NCI-H748 treated with DMSO at 0.1 percent for 48 hours (cell line): ENCODE measurements around the gene MOSPD3.

ENCODE experiments used
- DNase-seq: peaks from one replicate; lab custom pipeline; 2025; lab: John Stamatoyannopoulos, UW

MOSPD3 gene

GRCh38 chr7:100575746-100576383 is 36.5 kb upstream of the MOSPD3 start:
- DNase-seq: no peak

- DNase-seq: no peak
Measured at GRCh38 chr7:100576384-100576993, 35.9 kb upstream of the MOSPD3 start.

- no peak for DNase-seq
Measured at GRCh38 chr7:100577103-100577502, 35.2 kb upstream of the MOSPD3 start.

GRCh38 chr7:100577507-100577906 is 34.8 kb upstream of the MOSPD3 start:
- DNase-seq: no peak

GRCh38 chr7:100578246-100579183 is 33.8 kb upstream of the MOSPD3 start:
- no peak for DNase-seq

- DNase-seq: no peak
Measured at GRCh38 chr7:100580466-100581283, 31.7 kb upstream of the MOSPD3 start.

- no peak for DNase-seq
Measured at GRCh38 chr7:100582041-100582579, 30.2 kb upstream of the MOSPD3 start.

GRCh38 chr7:100582650-100583049 is 29.7 kb upstream of the MOSPD3 start:
- DNase-seq: no peak

GRCh38 chr7:100583132-100584053 is 28.9 kb upstream of the MOSPD3 start:
- no peak for DNase-seq

- no peak for DNase-seq
Measured at GRCh38 chr7:100584054-100584682, 28.2 kb upstream of the MOSPD3 start.

GRCh38 chr7:100584683-100585510 is 27.4 kb upstream of the MOSPD3 start:
- DNase-seq: peak; percentile 66

GRCh38 chr7:100585511-100586265 is 26.7 kb upstream of the MOSPD3 start, which contains the start of gene LRCH4:
Gene LRCH4 (minus strand): TSS chr7:100586129. CDS start chr7:100586100, 29 bp downstream.
- peak; percentile 66 for DNase-seq

GRCh38 chr7:100586266-100587025 is 25.9 kb upstream of the MOSPD3 start, which contains the start of gene FBXO24:
Gene FBXO24 (plus strand): TSS chr7:100586328. CDS start chr7:100586626, 298 bp downstream.
- peak; percentile 99 for DNase-seq

- no peak for DNase-seq
Measured at GRCh38 chr7:100588438-100588837, 23.9 kb upstream of the MOSPD3 start.

- DNase-seq: no peak
Measured at GRCh38 chr7:100589341-100589947, 22.9 kb upstream of the MOSPD3 start.

GRCh38 chr7:100590077-100590737 is 22.1 kb upstream of the MOSPD3 start:
- DNase-seq: no peak
